Measurements from ENCODE around the gene ERP27.

ERP27 gene

GRCh38 chr12:14949631-14950030 lies 11.3 kb upstream of the ERP27 start:
- Histone ChIP-seq H3K79me1 (replicated peaks; ENCODE audit: low read length, poor library complexity, severe bottlenecking) (no peaks in the 10 kb centered on the region), H3K4me3 (ENCODE audit: insufficient read depth in 1 of 2, low read depth in 1 of 2, low read length in 2 of 2) (no peak overlapping the region), H3K14ac (ENCODE audit: low read length in 2 of 2) (no peak overlapping the region), H3K4me1 (ENCODE audit: control insufficient read depth, insufficient read depth, low read depth, low read length) (peaks cover 8% of the 10 kb centered on the region), H3K36me3 (ENCODE audit: control insufficient read depth in 1 of 2, insufficient read depth in 2 of 2, low read depth in 1 of 2, low read length in 2 of 2) (no peaks in the 10 kb centered on the region), H4K91ac (ENCODE audit: low read length) (peak overlapping the region; percentile 73), H3K27ac (ENCODE audit: low read length, poor library complexity, severe bottlenecking) (no peak overlapping the region), H3K23ac (ENCODE audit: low read length in 2 of 2) (no peak overlapping the region), H3K4ac (ENCODE audit: low read depth in 1 of 2, low read length in 2 of 2) (no peak overlapping the region), H4K8ac (ENCODE audit: low read length) (no peak overlapping the region), H2BK15ac (ENCODE audit: low read depth, poor library complexity, severe bottlenecking) (no peak overlapping the region), H2BK5ac (ENCODE audit: low read depth, low read length, poor library complexity, severe bottlenecking) (no peak overlapping the region), H2BK120ac (ENCODE audit: low read depth, low read length) (peak overlapping the region; percentile 67), H2BK12ac (ENCODE audit: low read length in 2 of 2) (peak overlapping the region; percentile 12 to 61), H3K27me3 (ENCODE audit: control insufficient read depth in 1 of 2, insufficient read depth in 1 of 2, low read length in 2 of 2) (no peaks in the 10 kb centered on the region), H3K9ac (ENCODE audit: low read length) (no peak overlapping the region), H3K18ac (ENCODE audit: low read depth in 1 of 2, low read length in 2 of 2) (peak overlapping the region; percentile 44 to 84), H3K4me2 (ENCODE audit: low read length, poor library complexity, severe bottlenecking) (no peak overlapping the region), H2AFZ (ENCODE audit: low read depth, low read length) (no peak overlapping the region), H2AK5ac (ENCODE audit: low read length, severe bottlenecking) (peak overlapping the region; percentile 90), H3K9me3 (ENCODE audit: control insufficient read depth, low read length) (no peaks in the 10 kb centered on the region)
- 96% methylated on average over 5 of the region's 5 CpGs for WGBS
- DNase-seq, result no peak

DNA sequence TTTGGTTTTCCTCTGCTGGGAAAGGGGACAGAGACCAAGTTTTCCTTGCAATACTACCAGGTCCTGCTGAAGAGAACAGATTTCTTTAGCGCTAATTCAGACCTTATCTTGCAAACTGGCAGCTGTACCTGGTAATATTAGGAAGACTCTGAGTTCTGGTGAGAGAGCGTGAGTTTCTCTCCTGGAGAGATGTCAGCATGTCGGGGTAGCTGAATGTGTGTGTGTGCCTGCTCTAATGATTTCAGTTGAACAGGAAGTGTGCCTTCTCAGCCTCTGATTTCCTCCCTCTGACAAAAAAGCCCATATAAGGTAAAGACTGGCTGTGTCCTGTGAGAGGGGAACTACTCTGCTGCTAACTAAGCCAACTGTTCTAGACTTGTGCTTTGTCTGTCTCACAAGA lies 10.3 kb upstream of the ERP27 start:
- H4K91ac ChIP-seq (ENCODE audit: low read length), result peak overlapping the region; percentile 67
- H2BK12ac ChIP-seq (ENCODE audit: low read length in 2 of 2), result no peak overlapping the region
- peak overlapping the region in 1 of 2 experiments; percentile 23 for H3K4me3 ChIP-seq (ENCODE audit: insufficient read depth in 1 of 2, low read depth in 1 of 2, low read length in 2 of 2)
- no peaks in the 10 kb centered on the region for H3K9me3 ChIP-seq (ENCODE audit: control insufficient read depth, low read length)
- H3K36me3 ChIP-seq (ENCODE audit: control insufficient read depth in 1 of 2, insufficient read depth in 2 of 2, low read depth in 1 of 2, low read length in 2 of 2), result no peaks in the 10 kb centered on the region
- DNase-seq, result peak; percentile 90
- no peaks in the 10 kb centered on the region for H3K79me1 ChIP-seq (replicated peaks; ENCODE audit: low read length, poor library complexity, severe bottlenecking)
- H3K23ac ChIP-seq (ENCODE audit: low read length in 2 of 2), result no peak overlapping the region
- peak overlapping the region; percentile 81 for H2AFZ ChIP-seq (ENCODE audit: low read depth, low read length)
- H2BK5ac ChIP-seq (ENCODE audit: low read depth, low read length, poor library complexity, severe bottlenecking), result peak overlapping the region; percentile 96
- 37% methylated on average over 3 of the region's 3 CpGs for WGBS
- H2BK120ac ChIP-seq (ENCODE audit: low read depth, low read length), result peak overlapping the region; percentile 95
- peak overlapping the region in 1 of 2 experiments; percentile 39 for H3K14ac ChIP-seq (ENCODE audit: low read length in 2 of 2)
- peak overlapping the region; percentile 4 for H2BK15ac ChIP-seq (ENCODE audit: low read depth, poor library complexity, severe bottlenecking)
- peak overlapping the region; percentile 85 to 96 for H3K4ac ChIP-seq (ENCODE audit: low read depth in 1 of 2, low read length in 2 of 2)
- H3K27ac ChIP-seq (ENCODE audit: low read length, poor library complexity, severe bottlenecking), result peak overlapping the region; percentile 94
- H4K8ac ChIP-seq (ENCODE audit: low read length), result peak overlapping the region; percentile 64
- no peaks in the 10 kb centered on the region for H3K27me3 ChIP-seq (ENCODE audit: control insufficient read depth in 1 of 2, insufficient read depth in 1 of 2, low read length in 2 of 2)
- H3K4me2 ChIP-seq (ENCODE audit: low read length, poor library complexity, severe bottlenecking), result peak overlapping the region; percentile 36
- H3K9ac ChIP-seq (ENCODE audit: low read length), result peak overlapping the region; percentile 78
- peaks cover 8% of the 10 kb centered on the region for H3K4me1 ChIP-seq (ENCODE audit: control insufficient read depth, insufficient read depth, low read depth, low read length)
- H2AK5ac ChIP-seq (ENCODE audit: low read length, severe bottlenecking), result peak overlapping the region; percentile 90
- H3K18ac ChIP-seq (ENCODE audit: low read depth in 1 of 2, low read length in 2 of 2), result peak overlapping the region; percentile 64 to 88

DNA sequence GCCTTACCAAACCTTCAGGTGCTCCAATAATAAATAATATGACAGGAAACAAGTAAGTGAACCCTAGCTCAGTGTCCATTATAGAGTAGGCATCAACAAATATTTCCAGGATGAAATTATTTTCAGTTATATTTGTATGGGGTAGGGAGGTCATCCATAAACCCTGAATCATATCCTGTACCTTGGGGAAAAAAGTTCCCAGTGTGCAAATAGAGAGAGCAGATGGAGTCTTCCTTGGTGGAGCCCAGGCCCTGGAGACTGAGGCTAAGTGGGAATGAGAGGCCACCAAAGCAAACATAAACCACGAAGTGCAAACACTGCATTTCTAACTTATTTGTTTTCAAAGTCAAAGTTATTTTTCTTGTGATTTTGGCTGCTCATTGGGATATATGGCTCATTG lies 8.5 kb upstream of the ERP27 start:
- Histone ChIP-seq H3K4me2 (ENCODE audit: low read length, poor library complexity, severe bottlenecking) (no peak overlapping the region), H3K4me1 (ENCODE audit: control insufficient read depth, insufficient read depth, low read depth, low read length) (peaks cover 8% of the 10 kb centered on the region), H4K91ac (ENCODE audit: low read length) (no peak overlapping the region), H3K9me3 (ENCODE audit: control insufficient read depth, low read length) (no peaks in the 10 kb centered on the region), H3K23ac (ENCODE audit: low read length in 2 of 2) (no peak overlapping the region), H4K8ac (ENCODE audit: low read length) (no peak overlapping the region), H2BK120ac (ENCODE audit: low read depth, low read length) (no peak overlapping the region), H3K36me3 (ENCODE audit: control insufficient read depth in 1 of 2, insufficient read depth in 2 of 2, low read depth in 1 of 2, low read length in 2 of 2) (peaks cover 0 to 4% of the 10 kb centered on the region in 2 experiments), H3K9ac (ENCODE audit: low read length) (no peak overlapping the region), H2AFZ (ENCODE audit: low read depth, low read length) (no peak overlapping the region), H2BK15ac (ENCODE audit: low read depth, poor library complexity, severe bottlenecking) (no peak overlapping the region), H3K79me1 (replicated peaks; ENCODE audit: low read length, poor library complexity, severe bottlenecking) (no peaks in the 10 kb centered on the region), H3K27ac (ENCODE audit: low read length, poor library complexity, severe bottlenecking) (no peak overlapping the region), H3K4ac (ENCODE audit: low read depth in 1 of 2, low read length in 2 of 2) (no peak overlapping the region), H2AK5ac (ENCODE audit: low read length, severe bottlenecking) (no peak overlapping the region), H3K14ac (ENCODE audit: low read length in 2 of 2) (no peak overlapping the region), H3K18ac (ENCODE audit: low read depth in 1 of 2, low read length in 2 of 2) (no peak overlapping the region), H3K27me3 (ENCODE audit: control insufficient read depth in 1 of 2, insufficient read depth in 1 of 2, low read length in 2 of 2) (no peaks in the 10 kb centered on the region), H3K4me3 (ENCODE audit: insufficient read depth in 1 of 2, low read depth in 1 of 2, low read length in 2 of 2) (no peak overlapping the region), H2BK5ac (ENCODE audit: low read depth, low read length, poor library complexity, severe bottlenecking) (no peak overlapping the region), H2BK12ac (ENCODE audit: low read length in 2 of 2) (no peak overlapping the region)
- 83% methylated on average over 1 of the region's 1 CpG for WGBS
- no peak for DNase-seq

- Histone ChIP-seq H3K27ac (ENCODE audit: low read length, poor library complexity, severe bottlenecking) (no peak overlapping the region), H2BK120ac (ENCODE audit: low read depth, low read length) (no peak overlapping the region), H3K18ac (ENCODE audit: low read depth in 1 of 2, low read length in 2 of 2) (no peak overlapping the region), H2BK12ac (ENCODE audit: low read length in 2 of 2) (no peak overlapping the region), H3K79me1 (replicated peaks; ENCODE audit: low read length, poor library complexity, severe bottlenecking) (no peaks in the 10 kb centered on the region), H3K36me3 (ENCODE audit: control insufficient read depth in 1 of 2, insufficient read depth in 2 of 2, low read depth in 1 of 2, low read length in 2 of 2) (peaks cover 0 to 4% of the 10 kb centered on the region in 2 experiments), H3K9me3 (ENCODE audit: control insufficient read depth, low read length) (no peaks in the 10 kb centered on the region), H3K4me3 (ENCODE audit: insufficient read depth in 1 of 2, low read depth in 1 of 2, low read length in 2 of 2) (no peak overlapping the region), H2AFZ (ENCODE audit: low read depth, low read length) (no peak overlapping the region), H3K27me3 (ENCODE audit: control insufficient read depth in 1 of 2, insufficient read depth in 1 of 2, low read length in 2 of 2) (no peaks in the 10 kb centered on the region), H3K14ac (ENCODE audit: low read length in 2 of 2) (no peak overlapping the region), H2BK15ac (ENCODE audit: low read depth, poor library complexity, severe bottlenecking) (no peak overlapping the region), H3K4me1 (ENCODE audit: control insufficient read depth, insufficient read depth, low read depth, low read length) (peaks cover 8% of the 10 kb centered on the region), H2BK5ac (ENCODE audit: low read depth, low read length, poor library complexity, severe bottlenecking) (no peak overlapping the region), H3K4ac (ENCODE audit: low read depth in 1 of 2, low read length in 2 of 2) (no peak overlapping the region), H3K4me2 (ENCODE audit: low read length, poor library complexity, severe bottlenecking) (no peak overlapping the region), H2AK5ac (ENCODE audit: low read length, severe bottlenecking) (no peak overlapping the region), H4K91ac (ENCODE audit: low read length) (no peak overlapping the region), H3K23ac (ENCODE audit: low read length in 2 of 2) (no peak overlapping the region), H3K9ac (ENCODE audit: low read length) (no peak overlapping the region), H4K8ac (ENCODE audit: low read length) (no peak overlapping the region)
- DNase-seq, result no peak
- WGBS, result 85% methylated on average over 2 of the region's 2 CpGs
Observed at GRCh38 chr12:14946162-14946561, 7.8 kb upstream of the ERP27 start.

All from mesenchymal stem cell (in vitro differentiated cells and primary cell).